HG02571 (cell line): ENCODE results near the gene CBFA2T3.
"Not testable (repeated sequence)": the region's sequence is repeated elsewhere in the genome, so short reads cannot be mapped to it uniquely, and the experiment has no call there.

ENCODE experiments used
- ATAC-seq: cut with Tn5 transposase; IDR thresholded peaks from one replicate; pipeline ENCODE4 v1.9.1; 2021; ENCODE audit warnings: mild to moderate bottlenecking, moderate library complexity; ENCODE audit not compliant: unreplicated experiment

The CBFA2T3 gene

DNA sequence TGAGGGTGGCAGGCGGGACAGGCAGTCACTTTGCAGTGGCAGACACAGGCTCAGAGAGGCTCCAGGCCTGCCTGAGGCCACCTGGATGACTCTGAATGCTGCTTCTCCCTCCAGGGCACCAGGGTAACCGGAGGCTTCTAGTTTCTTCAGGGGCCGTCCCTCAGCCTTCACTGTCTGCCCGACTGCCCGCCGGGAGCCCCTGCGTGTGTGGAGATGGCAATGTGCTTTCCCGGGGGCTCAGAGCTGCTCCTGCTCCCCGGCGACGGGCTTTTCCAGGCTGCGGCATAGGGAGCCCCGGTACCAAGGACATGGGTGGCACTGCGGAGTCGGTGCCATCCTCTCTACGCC, 51.5 kb downstream of the CBFA2T3 start:
- ATAC-seq: no peak

- no peak for ATAC-seq
Measured at GRCh38 chr16:88924834-88925539, 52.0 kb downstream of the CBFA2T3 start.

DNA sequence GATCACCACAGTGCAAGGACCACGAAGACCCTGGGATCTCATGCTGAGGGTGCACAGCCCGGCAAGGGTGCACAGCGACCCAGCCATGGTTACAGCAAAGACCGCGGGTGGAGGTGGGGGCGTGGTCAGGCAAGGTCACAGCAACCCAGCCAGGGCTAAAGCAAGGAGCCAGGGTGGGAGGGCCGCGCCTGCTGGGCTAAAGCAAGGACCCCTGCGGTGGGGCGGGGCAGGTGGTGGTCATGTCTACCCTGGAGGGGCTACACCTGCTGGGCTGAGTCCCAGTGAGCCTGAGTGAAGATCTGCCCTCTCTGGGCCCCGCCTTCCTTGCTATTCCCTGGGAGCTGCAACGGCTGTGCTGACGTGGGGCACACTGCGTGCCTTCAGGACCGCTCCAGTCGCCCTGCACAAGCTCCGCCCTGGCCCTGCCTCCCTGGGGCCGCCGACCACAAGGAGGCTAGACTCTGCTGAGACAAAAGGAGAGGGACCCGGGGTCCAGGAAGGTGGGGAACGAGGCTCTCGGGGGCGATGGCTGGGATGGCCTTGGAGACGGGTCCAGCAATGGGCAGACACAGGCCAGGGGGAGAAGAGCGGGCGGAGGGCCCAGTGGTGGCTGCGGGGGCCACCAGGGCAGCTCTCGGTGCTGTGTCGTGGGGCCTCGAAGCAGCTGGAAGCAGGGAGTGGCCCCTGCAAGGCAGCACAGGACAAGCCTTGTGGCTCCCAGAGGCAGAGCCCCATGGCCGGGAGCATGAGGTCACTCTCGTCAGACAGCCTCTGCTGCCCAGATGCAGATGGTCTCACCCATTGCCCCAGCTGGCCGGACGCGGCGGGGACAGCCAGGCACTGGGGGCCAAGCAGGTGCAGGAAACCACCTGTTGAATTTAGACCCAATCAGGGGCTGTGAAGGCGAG, 52.8 kb downstream of the CBFA2T3 start:
- ATAC-seq: no peak

DNA sequence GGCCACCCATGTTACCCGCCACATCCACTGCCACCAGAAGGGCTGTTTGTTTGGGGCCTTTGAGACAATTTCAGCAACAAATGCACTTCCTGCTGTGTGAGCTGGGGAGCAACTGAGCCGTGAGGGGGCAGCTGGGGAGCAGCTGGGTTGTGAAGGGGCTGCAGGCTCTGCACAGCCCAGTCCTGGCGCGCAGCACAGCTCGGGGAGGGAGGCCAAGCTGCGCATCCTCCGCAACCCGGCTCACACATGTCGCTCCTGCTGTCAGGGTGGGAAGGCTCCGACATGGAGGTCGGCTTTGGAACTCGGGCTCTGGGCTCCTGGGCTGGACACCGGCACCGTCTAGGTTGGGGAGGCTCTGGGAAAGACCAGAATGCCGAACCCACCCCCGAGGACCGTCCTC, 53.6 kb downstream of the CBFA2T3 start:
- no peak for ATAC-seq

GRCh38 chr16:88922826-88923410, 54.1 kb downstream of the CBFA2T3 start:
- ATAC-seq: no peak

DNA sequence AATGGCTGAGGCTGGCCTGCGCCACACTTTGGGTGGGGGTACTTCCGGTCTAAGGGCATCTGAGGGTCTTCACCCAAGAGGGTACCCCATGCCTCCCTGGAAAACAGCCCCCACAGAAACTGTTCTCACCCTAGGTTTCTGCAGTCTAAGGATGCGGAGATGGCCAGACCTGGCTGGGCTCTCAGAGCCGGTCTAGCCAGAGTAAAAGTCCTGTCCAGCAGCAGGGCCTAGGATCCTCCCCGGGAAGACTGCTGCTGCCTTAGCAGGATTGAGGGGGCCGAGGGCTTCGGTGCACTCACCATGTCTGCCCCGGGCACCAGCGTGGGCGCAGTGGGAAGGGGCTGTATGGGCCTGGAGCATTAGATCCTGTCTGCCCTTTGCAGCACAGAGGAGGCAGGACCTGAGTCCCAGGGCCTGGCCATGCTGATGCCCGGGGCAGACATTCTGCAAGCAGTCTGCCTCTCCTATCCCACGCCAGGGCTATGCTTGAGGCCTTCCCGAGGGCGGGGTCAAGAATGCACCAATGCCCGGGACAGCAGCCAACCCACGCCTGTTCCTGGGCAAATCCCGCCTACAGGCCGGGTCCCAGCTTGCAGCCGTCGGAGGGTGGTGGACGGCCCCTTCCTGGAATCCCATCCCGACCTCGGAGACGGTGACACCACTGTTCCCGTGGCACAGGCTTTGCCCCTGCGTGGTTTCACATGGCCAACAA, 54.7 kb downstream of the CBFA2T3 start:
- no peak for ATAC-seq

DNA sequence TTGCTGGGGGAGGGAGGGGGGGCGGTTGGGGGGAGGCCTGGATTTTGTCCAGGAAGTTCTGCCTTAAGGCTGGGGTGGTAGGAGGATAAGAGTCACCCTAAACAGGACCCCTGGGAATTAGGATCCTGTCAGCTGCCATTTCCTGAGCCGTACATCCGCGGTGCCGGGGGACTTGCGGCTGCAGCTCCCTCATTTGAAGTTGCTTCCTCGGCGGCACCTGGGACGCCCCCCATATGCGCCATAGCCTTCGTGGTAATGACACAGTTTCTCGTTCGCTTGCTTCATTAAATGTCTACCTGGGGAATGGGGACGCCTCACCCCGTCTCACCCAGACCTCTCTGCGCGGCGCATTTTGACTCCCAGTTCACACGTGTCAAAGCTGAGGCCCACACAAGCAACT, 55.4 kb downstream of the CBFA2T3 start:
- no peak for ATAC-seq

DNA sequence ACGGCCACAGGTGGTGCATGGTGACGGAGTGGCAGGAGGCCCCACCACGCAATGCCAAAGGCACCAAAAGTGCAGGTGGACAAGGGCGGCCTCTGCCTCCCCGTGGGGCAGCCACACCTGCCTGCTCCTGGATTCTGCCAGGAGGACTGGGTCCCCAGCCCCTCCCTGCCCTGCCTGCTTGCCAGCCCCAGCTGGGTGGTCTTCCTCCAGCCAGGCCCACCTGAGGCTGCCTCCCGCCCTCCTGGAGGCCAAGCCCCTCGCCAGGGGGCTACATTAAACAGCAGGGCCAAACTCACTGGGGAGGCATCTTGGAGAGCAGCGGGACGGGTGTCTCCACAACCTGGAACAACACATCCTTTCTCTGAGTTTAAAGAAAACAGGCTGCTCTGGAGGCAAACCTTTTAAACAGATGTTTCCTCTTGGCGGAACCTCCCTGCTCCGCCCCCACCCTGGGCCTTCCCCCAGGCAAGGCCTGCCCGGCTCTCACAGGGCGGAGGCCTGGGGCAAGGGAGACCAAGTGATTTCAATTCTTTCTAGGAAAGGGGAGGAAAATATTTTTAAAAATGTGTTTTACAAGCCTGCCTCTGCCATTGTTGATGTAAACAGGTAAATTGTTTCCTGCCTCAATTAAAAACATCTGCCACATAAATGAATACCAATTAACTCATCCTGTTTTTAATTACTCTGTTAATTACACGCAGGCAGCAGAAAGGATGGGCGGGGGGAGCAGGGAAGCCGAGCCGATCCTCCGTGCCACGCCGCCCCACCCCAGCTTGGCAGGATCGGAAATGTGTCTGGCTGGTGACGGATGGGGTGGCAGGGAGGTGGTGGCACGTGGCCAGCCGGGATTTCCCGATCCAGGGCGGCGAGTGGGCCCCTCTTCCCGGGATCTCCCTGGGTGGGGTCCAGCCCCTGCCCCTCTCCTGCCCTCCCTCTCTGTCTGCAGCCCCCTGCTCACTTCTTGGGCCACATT, 56.1 kb downstream of the CBFA2T3 start:
- no peak for ATAC-seq

GRCh38 chr16:88919936-88920335, 57.1 kb downstream of the CBFA2T3 start:
- ATAC-seq: no peak

DNA sequence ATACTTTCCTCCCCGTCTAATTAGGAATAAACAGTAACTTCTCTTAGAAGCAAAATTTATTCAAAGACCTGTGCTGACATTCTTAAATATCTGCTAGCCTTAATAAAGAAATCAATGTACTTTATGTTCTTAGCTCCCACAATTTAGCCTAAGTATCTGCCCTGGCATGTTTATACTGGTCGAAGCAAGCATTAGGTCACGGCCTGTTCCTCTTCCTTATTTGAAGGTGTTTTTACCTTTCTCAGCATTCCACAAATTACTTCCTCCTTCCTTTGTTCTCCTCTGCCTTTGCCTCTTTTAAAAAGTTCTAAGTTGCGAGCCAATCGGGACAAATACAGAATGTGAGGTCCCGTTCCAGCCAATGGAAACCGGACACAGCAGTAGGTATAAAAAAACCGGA, 58.1 kb downstream of the CBFA2T3 start:
- not testable (repeated sequence) for ATAC-seq

GRCh38 chr16:88917915-88918627, 58.9 kb downstream of the CBFA2T3 start:
- ATAC-seq: no peak

GRCh38 chr16:88917146-88917914, 59.7 kb downstream of the CBFA2T3 start:
- ATAC-seq: no peak

DNA sequence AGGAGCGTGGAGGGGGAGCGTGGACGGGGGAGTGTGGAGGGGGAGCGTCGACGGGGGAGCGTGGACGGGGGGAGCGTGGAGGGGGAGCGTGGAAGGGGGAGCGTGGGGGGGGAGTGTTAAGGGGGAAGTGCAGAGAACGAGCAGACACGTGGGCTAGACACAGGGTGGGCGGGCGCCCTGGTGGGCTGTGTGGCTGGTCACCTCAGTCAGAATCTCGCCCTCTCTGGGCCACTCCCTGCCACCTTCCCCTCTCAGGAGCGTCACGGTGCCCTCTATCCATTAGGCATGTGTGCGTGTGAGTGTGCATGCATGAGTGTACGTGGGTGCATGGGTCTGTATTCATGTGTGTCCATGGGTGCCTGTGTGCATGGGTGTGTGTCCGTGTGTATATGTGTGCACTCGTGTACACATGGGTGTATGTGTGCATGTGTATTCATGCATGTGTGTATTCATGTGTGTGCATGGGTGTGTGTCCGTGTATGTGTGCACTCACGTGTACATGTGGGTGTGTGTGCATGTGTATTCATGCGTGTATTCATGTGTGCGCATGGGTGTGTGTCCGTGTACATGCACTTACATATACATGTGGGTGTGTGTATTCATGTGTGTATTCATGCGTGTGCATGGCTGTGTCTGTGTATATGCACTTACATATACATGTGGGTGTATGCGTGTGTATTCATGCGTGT, 61.2 kb downstream of the CBFA2T3 start:
- ATAC-seq: no peak

GRCh38 chr16:88914750-88915368, 62.1 kb downstream of the CBFA2T3 start:
- ATAC-seq: no peak

GRCh38 chr16:88913870-88914269, 63.1 kb downstream of the CBFA2T3 start:
- no peak for ATAC-seq

- no peak for ATAC-seq
Measured at GRCh38 chr16:88913001-88913612, 63.9 kb downstream of the CBFA2T3 start.

GRCh38 chr16:88912556-88912955, 64.5 kb downstream of the CBFA2T3 start:
- ATAC-seq: no peak
